B cell (primary cell): ENCODE measurements around the gene ERCC4. TPM values are rescaled to one million over a fixed set of nuclear protein-coding genes. Genes with fewer than 3 reads are reported as not detected.

Source experiments
- ATAC-seq: fragments of 200-7000 bp; cut with Tn5 transposase; one replicate; pipeline ENCODE4 v1.10.0; 2021; ENCODE audit warnings: low read depth, mild to moderate bottlenecking, moderate number of reproducible peaks, moderate library complexity
- CTCF ChIA-PET: fragments of 350-600 bp; sonication (Branson Sonifier 250); formaldehyde crosslinking; loops from one replicate; lab custom pipeline; 2021; ENCODE audit warnings: antibody characterized with exemption, inconsistent platforms; lab: Charles Lee
- POLR2A ChIA-PET: fragments of 350-600 bp; sonication (Branson Sonifier 250); formaldehyde crosslinking; loops from one replicate; lab custom pipeline; 2021; ENCODE audit warnings: antibody characterized with exemption; lab: Charles Lee
- DNase-seq: peaks from one replicate; pipeline ENCODE4 v3.0.0; 2013
- H2AFZ ChIP-seq: 2 replicates; pipeline ENCODE4 v1.6.1; 2012; ENCODE audit warnings: mild to moderate bottlenecking, low read depth, low read length; ENCODE audit not compliant: insufficient read depth, poor library complexity, severe bottlenecking
- H3K27ac ChIP-seq, 2 donors: 1 replicate in 1 of 2; 2 replicates in 1 of 2; pipeline ENCODE4 v1.5.1; 2012 to 2013; ENCODE audit warnings: low read length in 2 of 2, mild to moderate bottlenecking in 2 of 2, moderate library complexity in 1 of 2
- H3K27me3 ChIP-seq, 4 experiments: fragments of 200-600 bp in 1 of 4; sonication (generic) in 1 of 4; replicated peaks in 1 of 4; 1 replicate in 2 of 4; 2 replicates in 2 of 4; pipeline versions ENCODE4 v1.6.1 to v1.7.0; 2013 to 2016; ENCODE audit warnings: low read length in 3 of 4, mild to moderate bottlenecking in 2 of 4, mixed read lengths in 1 of 4, moderate library complexity in 1 of 4; ENCODE audit not compliant: insufficient read depth in 4 of 4, control insufficient read depth in 3 of 4; ENCODE audit errors: control extremely low read depth in 1 of 4
- H3K36me3 ChIP-seq, 2 experiments: replicated peaks in 1 of 2; 1 replicate in 1 of 2; 2 replicates in 1 of 2; pipeline versions ENCODE4 v1.6.1 to v1.7.1; 2013; ENCODE audit warnings: low read length in 1 of 2; ENCODE audit not compliant: insufficient read depth in 2 of 2, control insufficient read depth in 1 of 2; ENCODE audit errors: control extremely low read depth in 1 of 2, extremely low read depth in 1 of 2
- H3K4me1 ChIP-seq, 2 donors: fragments of 200-600 bp in 1 of 2; sonication (generic) in 1 of 2; 1 replicate in 1 of 2; 2 replicates in 1 of 2; pipeline versions ENCODE4 v1.5.1 to v1.6.1; 2013 to 2017; ENCODE audit warnings: low read length in 2 of 2; ENCODE audit not compliant: control insufficient read depth in 2 of 2, insufficient read depth in 2 of 2
- H3K4me2 ChIP-seq: replicated peaks from 2 replicates; pipeline ENCODE3; 2012; ENCODE audit warnings: mild to moderate bottlenecking, low read depth, low read length; ENCODE audit not compliant: poor library complexity, severe bottlenecking
- H3K4me3 ChIP-seq, 5 experiments: fragments of 200-600 bp in 1 of 5; sonication (generic) in 1 of 5; 1 replicate in 3 of 5; 2 replicates in 2 of 5; pipeline versions ENCODE4 v1.5.1 to v1.7.0; 2011 to 2016; ENCODE audit warnings: low read length in 4 of 5, mild to moderate bottlenecking in 4 of 5, low read depth in 2 of 5, control low read depth in 1 of 5, moderate library complexity in 1 of 5; ENCODE audit not compliant: insufficient read depth in 1 of 5; ENCODE audit errors: control extremely low read depth in 1 of 5, extremely low read depth in 1 of 5
- H3K79me2 ChIP-seq: fragments of 200-600 bp; sonication (generic); one replicate; pipeline ENCODE4 v1.6.0; 2016; ENCODE audit warnings: low read length; ENCODE audit not compliant: control insufficient read depth, insufficient read depth
- H3K9ac ChIP-seq: fragments of 200-600 bp; sonication (generic); 2 replicates; pipeline ENCODE4 v1.6.1; 2017; ENCODE audit warnings: mild to moderate bottlenecking, low read length, moderate library complexity
- H3K9me3 ChIP-seq, 3 donors: one replicate each; pipeline versions ENCODE4 v1.6.1 to v1.7.1; 2013; ENCODE audit warnings: low read length in 2 of 3; ENCODE audit not compliant: control insufficient read depth in 2 of 3, insufficient read depth in 1 of 3; ENCODE audit errors: control extremely low read depth in 1 of 3
- H4K20me1 ChIP-seq: 2 replicates; pipeline ENCODE4 v1.6.0; 2012; ENCODE audit warnings: mild to moderate bottlenecking, low read length; ENCODE audit not compliant: insufficient read depth, control insufficient read depth, poor library complexity, severe bottlenecking
- H3K27ac Mint-ChIP-seq: one replicate; pipeline ENCODE4 v1.8.0; 2021; ENCODE audit warnings: mixed read lengths
- H3K27me3 Mint-ChIP-seq: one replicate; pipeline ENCODE4 v1.8.0; 2021; ENCODE audit warnings: mixed read lengths
- H3K4me1 Mint-ChIP-seq: one replicate; pipeline ENCODE4 v1.8.0; 2021; ENCODE audit warnings: mixed read lengths
- H3K4me3 Mint-ChIP-seq: one replicate; pipeline ENCODE4 v1.8.0; 2021; ENCODE audit warnings: mixed read lengths
- H3K9me3 Mint-ChIP-seq: one replicate; pipeline ENCODE4 v1.8.0; 2022; ENCODE audit warnings: mixed read lengths; ENCODE audit not compliant: insufficient read depth
- CTCF ChIP-seq: fragments of 200-600 bp; IDR thresholded peaks from one replicate; pipeline ENCODE4 v1.8.0; 2022; ENCODE audit warnings: antibody characterized with exemption, mild to moderate bottlenecking
- EZH2 ChIP-seq: IDR thresholded peaks from 2 replicates; pipeline ENCODE4 v1.6.1; 2012; ENCODE audit warnings: borderline replicate concordance, low read depth, mild to moderate bottlenecking, moderate library complexity, low read length; ENCODE audit not compliant: insufficient read depth, poor library complexity, severe bottlenecking
- WGBS: methylation state at CpG from one replicate; pipeline ENCODE4 v1.1.5; 2013; ENCODE audit warnings: missing lambda C conversion rate; ENCODE audit not compliant: insufficient coverage; 5-methylcytosine and 5-hydroxymethylcytosine counted together
- intact Hi-C: fragments of 100-400 bp; cut with micrococcal nuclease; formaldehyde crosslinking; loops from one replicate; pipeline ENCODE4 v1.10.0; 2022
- polyA plus RNA-seq: library from polyadenylated mRNA; depleted of rRNA; stranded (reverse); fragments of >200 nt; gene quantifications from 2 replicates; pipeline ENCODE4 v1.2.3, GENCODE V29; 2012
- total RNA-seq, 2 donors: library from RNA; stranded (reverse); fragments of 120-200 nt in 1 of 2; gene quantifications; 1 replicate in 1 of 2; 2 replicates in 1 of 2; pipeline versions ENCODE4 v1.2.3 to v1.2.4, GENCODE V29; 2013 to 2022

ERCC4 gene
- total and polyA plus RNA-seq, 2 donors (not counting 1 experiment from before 2014, with no cell fraction given) = 1.0 to 11.9 TPM

DNA sequence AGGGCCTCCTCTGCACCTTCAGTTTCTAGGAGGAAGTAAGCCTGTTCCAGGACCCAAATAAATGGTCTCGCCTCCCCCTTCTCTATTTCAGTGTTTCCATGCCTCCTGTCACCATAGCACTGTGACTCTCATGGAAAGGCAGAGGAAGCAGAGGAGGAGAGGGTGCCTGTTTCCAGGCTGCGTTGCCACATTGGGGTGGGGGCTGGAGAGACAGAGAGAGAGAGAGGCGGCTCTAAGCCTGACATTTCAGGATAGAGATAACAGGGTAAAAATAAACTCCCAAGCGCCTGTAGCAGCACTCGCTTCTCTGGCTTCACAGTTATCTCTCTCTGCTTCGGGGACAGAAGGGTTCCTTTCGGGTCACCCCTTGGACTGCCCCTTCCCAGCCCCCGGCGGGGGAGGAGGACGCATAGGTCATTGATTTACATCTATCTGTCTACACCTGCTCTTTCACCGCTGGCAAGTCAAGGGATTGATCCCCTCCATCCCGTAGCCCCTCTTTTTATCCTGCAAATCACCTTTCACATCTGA lies 80.0 kb downstream of the ERCC4 start:
- Histone ChIP-seq H3K79me2 (no peaks in the 10 kb centered on the region), H3K36me3 (no peaks in the 10 kb centered on the region), H3K27me3 (no peaks in the 10 kb centered on the region), H3K9ac (no peak overlapping the region), H4K20me1 (no peaks in the 10 kb centered on the region), H2AFZ (peak overlapping the region; percentile 57), H3K27ac (peak overlapping the region in 1 of 2 donors; percentile 5), H3K9me3 (peaks cover 0 to 22% (median 0%) of the 10 kb centered on the region in 3 donors), H3K4me3 (no peak overlapping the region), H3K4me1 (peaks cover 44 to 53% of the 10 kb centered on the region in 2 donors), H3K4me2 (peak overlapping the region; percentile 46)
- POLR2A ChIA-PET = no interaction called here
- TF ChIP-seq CTCF (no peak), EZH2 (no peak)
- intact Hi-C loops = no loop called here
- CTCF ChIA-PET = interaction anchor here (0.8 kb wide), 1 partner anchor 66 kb away, joined by 3 read pairs; no protein-coding TSS in a partner anchor
- no peak for ATAC-seq
- H3K27me3 Mint-ChIP-seq = no peaks in the 10 kb centered on the region
- peak; percentile 40 for DNase-seq
- peak overlapping the region; percentile 50 for H3K27ac Mint-ChIP-seq
- 90% methylated on average over 5 of the region's 12 CpGs for WGBS
- H3K9me3 Mint-ChIP-seq = peaks cover 3% of the 10 kb centered on the region
- peaks cover 50% of the 10 kb centered on the region for H3K4me1 Mint-ChIP-seq
- peak overlapping the region; percentile 38 for H3K4me3 Mint-ChIP-seq

GRCh38 chr16:14001521-14001920 lies 81.6 kb downstream of the ERCC4 start:
- WGBS = 100% methylated on average over 10 of the region's 10 CpGs
- Mint-ChIP-seq H3K4me1 (peaks cover 45% of the 10 kb centered on the region), H3K9me3 (no peaks in the 10 kb centered on the region), H3K27me3 (no peaks in the 10 kb centered on the region), H3K4me3 (no peak overlapping the region), H3K27ac (no peak overlapping the region)
- H3K4me2 ChIP-seq = no peak overlapping the region
- H3K4me3 ChIP-seq = no peak overlapping the region
- ChIA-PET CTCF (no interaction called here), POLR2A (no interaction called here)
- ATAC-seq (no peak), DNase-seq (no peak)
- no peak overlapping the region for H2AFZ ChIP-seq
- peaks cover 44 to 53% of the 10 kb centered on the region in 2 donors for H3K4me1 ChIP-seq
- no peaks in the 10 kb centered on the region for H3K79me2 ChIP-seq
- no peak overlapping the region for H3K9ac ChIP-seq
- no peaks in the 10 kb centered on the region for H4K20me1 ChIP-seq
- H3K9me3 ChIP-seq = peaks cover 0 to 16% (median 0%) of the 10 kb centered on the region in 3 donors
- H3K27me3 ChIP-seq = no peaks in the 10 kb centered on the region
- H3K27ac ChIP-seq = no peak overlapping the region
- no peaks in the 10 kb centered on the region for H3K36me3 ChIP-seq
- TF ChIP-seq CTCF = no peak
- TF ChIP-seq EZH2 = no peak
- intact Hi-C loops = no loop called here
